Esophagus (tissue), 2 donors: ENCODE results near the gene CD8B2. TPM values are rescaled to one million over a fixed set of nuclear protein-coding genes. Genes with fewer than 3 reads are reported as not detected.

Experiments used
- H3K27ac ChIP-seq, 2 donors: one replicate each; pipeline ENCODE4 v1.5.1; 2013; ENCODE audit warnings: low read depth in 2 of 2, mild to moderate bottlenecking in 2 of 2, inconsistent platforms in 1 of 2, low read length in 1 of 2, moderate library complexity in 1 of 2
- H3K27me3 ChIP-seq, 2 donors: one replicate each; pipeline ENCODE4 v1.6.1; 2013; ENCODE audit warnings: low read length in 2 of 2, control low read depth in 1 of 2, mild to moderate bottlenecking in 1 of 2; ENCODE audit not compliant: insufficient read depth in 2 of 2, control insufficient read depth in 1 of 2
- H3K36me3 ChIP-seq, 2 donors: one replicate each; pipeline ENCODE4 v1.6.1; 2013; ENCODE audit warnings: low read length in 1 of 2; ENCODE audit not compliant: control insufficient read depth in 2 of 2, insufficient read depth in 2 of 2
- H3K4me1 ChIP-seq, 2 donors: one replicate each; pipeline ENCODE4 v1.6.1; 2013; ENCODE audit warnings: low read length in 1 of 2; ENCODE audit not compliant: control insufficient read depth in 2 of 2, insufficient read depth in 2 of 2
- H3K4me3 ChIP-seq, 2 donors: one replicate each; pipeline ENCODE4 v1.5.1; 2013; ENCODE audit warnings: low read length in 2 of 2, mild to moderate bottlenecking in 2 of 2, low read depth in 1 of 2, moderate library complexity in 1 of 2
- H3K9me3 ChIP-seq, 2 donors: one replicate each; pipeline ENCODE4 v1.6.1; 2013; ENCODE audit warnings: mild to moderate bottlenecking in 2 of 2, low read depth in 1 of 2, low read length in 1 of 2, moderate library complexity in 1 of 2; ENCODE audit not compliant: control insufficient read depth in 2 of 2, insufficient read depth in 1 of 2
- WGBS, 2 donors: extraction: QIAGEN DNeasy Blood & Tissue Kit; methylation state at CpG; one replicate each; pipeline ENCODE4 v1.1.7; 2013; 5-methylcytosine and 5-hydroxymethylcytosine counted together
- polyA plus RNA-seq, 2 donors: library from polyadenylated mRNA; stranded (reverse); fragments of 200-250 nt; gene quantifications; one replicate each; pipeline ENCODE4 v1.2.3, GENCODE V29; 2013
- donor health status: healthy with polysubstance abuse.
- donor health status: Bipolar disorder and iron deficiency.

CD8B2 gene
- polyA plus RNA-seq, 2 donors = 0.06 to 0.10 TPM

DNA sequence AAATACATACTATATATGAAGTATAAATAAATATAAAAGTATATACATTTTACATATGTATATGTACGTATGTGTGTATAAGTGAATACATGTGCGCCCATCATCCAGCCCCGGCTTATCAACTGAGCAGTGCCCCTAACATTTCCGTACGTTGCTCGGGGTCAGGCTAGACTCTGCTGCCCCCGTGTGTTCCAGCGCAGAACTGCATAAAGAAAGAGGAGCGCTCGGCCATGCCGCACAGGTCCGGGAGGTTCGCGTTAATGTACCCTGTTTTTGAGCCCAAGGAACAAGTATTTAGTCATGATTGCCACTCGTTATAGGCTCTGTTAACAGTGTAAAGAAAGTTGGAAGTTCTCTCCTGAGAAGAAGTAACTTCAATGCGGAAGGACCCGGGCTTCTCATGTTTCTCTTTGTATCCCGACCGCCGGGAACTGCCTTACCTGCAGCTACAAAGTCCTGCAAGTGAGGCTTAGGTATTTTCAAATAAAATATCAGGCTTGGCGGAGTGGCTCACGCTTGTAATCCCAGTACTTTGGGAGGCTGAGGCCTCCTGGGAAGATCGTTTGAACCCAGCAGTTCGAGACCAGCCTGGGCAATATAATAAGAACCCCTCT, 55.7 kb downstream of the CD8B2 start:
- WGBS, 2 donors = 8 to 10% methylated on average over 24 of the region's 24 CpGs
- Histone ChIP-seq H3K4me1 (no peaks in the 10 kb centered on the region), H3K9me3 (no peaks in the 10 kb centered on the region), H3K27ac (no peak overlapping the region), H3K4me3 (peak overlapping the region; percentile 11 to 16), H3K36me3 (no peaks in the 10 kb centered on the region), H3K27me3 (no peaks in the 10 kb centered on the region)

DNA sequence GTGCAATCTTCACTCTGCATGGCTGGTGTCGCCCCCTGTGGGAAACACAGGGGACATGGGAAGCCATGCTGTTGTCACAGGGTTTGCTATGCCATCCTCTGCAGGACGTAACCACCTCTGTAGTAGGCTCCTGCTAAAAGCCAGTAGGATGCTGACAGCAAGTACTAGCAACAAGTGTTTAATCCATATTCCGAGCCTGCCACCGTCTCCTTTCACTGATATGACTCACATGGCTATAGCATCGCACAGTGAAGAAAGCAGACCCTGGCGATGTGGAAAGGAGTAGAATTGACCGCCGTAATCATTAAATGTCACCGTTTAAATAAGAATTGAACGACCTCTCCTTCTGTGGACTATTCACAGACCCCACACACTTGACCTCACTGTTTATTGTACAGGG, 57.8 kb downstream of the CD8B2 start:
- H3K27me3 ChIP-seq = no peaks in the 10 kb centered on the region
- no peaks in the 10 kb centered on the region for H3K9me3 ChIP-seq
- H3K4me1 ChIP-seq = no peaks in the 10 kb centered on the region
- no peaks in the 10 kb centered on the region for H3K36me3 ChIP-seq
- H3K4me3 ChIP-seq = no peak overlapping the region
- H3K27ac ChIP-seq = no peak overlapping the region
- 93% methylated on average over 10 of the region's 10 CpGs for WGBS, 2 donors

- H3K9me3 ChIP-seq = no peaks in the 10 kb centered on the region
- H3K27ac ChIP-seq = no peak overlapping the region
- H3K4me3 ChIP-seq = no peak overlapping the region
- WGBS, 2 donors = 61 to 69% methylated on average over 8 of the region's 8 CpGs
- H3K27me3 ChIP-seq = no peaks in the 10 kb centered on the region
- no peaks in the 10 kb centered on the region for H3K36me3 ChIP-seq
- no peaks in the 10 kb centered on the region for H3K4me1 ChIP-seq
Measured at GRCh38 chr2:106546391-106546990, 59.3 kb downstream of the CD8B2 start.

- Histone ChIP-seq H3K36me3 (no peaks in the 10 kb centered on the region), H3K27me3 (no peaks in the 10 kb centered on the region), H3K4me1 (no peaks in the 10 kb centered on the region), H3K27ac (no peak overlapping the region), H3K4me3 (no peak overlapping the region), H3K9me3 (no peaks in the 10 kb centered on the region)
- 69 to 70% methylated on average over 14 of the region's 14 CpGs for WGBS, 2 donors
Measured at GRCh38 chr2:106547164-106547903, 60.2 kb downstream of the CD8B2 start.

DNA sequence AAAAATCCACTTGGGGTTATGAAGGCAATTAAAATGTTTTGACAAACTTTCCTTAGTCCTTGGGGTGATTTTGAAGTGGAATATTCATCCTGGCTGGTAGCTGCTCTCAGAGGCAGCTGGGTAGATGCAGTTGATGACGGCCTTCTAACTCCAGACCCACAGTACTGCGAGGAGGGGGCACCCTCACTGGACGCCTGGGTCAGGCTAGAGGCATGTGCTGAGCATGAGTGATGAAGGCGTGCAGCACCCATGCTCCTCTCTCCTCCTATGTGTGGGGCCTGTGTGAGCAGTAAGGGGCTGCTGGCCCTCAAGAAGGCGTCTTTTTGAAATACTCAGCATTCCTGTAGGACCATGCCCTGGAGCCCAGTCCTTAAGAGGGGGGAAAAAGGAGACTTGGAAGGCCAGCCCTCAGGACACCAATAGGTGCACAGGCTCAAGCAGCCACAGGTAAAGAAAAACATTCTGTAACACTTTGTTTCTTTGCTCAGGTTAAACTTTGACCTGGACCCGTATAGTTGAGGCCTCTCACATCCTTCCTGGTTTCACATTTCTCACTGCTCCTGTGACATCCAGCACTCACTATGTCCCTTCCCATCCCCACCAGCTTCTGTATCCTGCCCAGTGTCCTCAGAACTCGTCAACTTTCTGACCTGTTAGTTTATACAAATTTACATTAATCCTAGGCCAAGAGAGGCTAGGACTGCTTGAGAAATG, 64.4 kb downstream of the CD8B2 start:
- H3K36me3 ChIP-seq = no peaks in the 10 kb centered on the region
- H3K27ac ChIP-seq = no peak overlapping the region
- H3K4me1 ChIP-seq = no peaks in the 10 kb centered on the region
- no peak overlapping the region for H3K4me3 ChIP-seq
- no peaks in the 10 kb centered on the region for H3K9me3 ChIP-seq
- H3K27me3 ChIP-seq = no peaks in the 10 kb centered on the region
- WGBS, 2 donors = 70 to 74% methylated on average over 7 of the region's 7 CpGs

GRCh38 chr2:106552921-106553320, 65.8 kb downstream of the CD8B2 start:
- Histone ChIP-seq H3K4me3 (no peak overlapping the region), H3K36me3 (no peaks in the 10 kb centered on the region), H3K27ac (no peak overlapping the region), H3K4me1 (no peaks in the 10 kb centered on the region), H3K27me3 (no peaks in the 10 kb centered on the region), H3K9me3 (no peaks in the 10 kb centered on the region)
- WGBS, 2 donors = 68% methylated on average over 6 of the region's 6 CpGs

DNA sequence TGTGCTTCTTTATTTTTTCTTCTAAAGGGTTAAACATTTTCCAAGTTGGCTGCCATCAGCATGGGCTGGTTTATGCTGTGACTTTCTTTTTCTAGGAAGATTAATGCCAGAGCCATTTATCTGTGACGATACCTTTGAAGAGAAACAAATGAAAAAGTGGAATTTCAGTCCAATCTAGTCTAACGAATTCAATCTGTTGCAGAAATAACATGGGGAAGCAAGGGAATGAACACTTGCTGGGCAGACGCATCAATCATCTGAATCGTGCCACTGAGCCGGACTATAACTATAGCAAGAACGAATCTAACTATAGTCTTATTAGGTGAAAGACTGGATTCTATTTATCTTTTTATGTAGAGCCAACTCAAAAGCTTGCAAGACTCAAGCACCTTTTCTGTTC, 66.2 kb downstream of the CD8B2 start:
- no peak overlapping the region for H3K4me3 ChIP-seq
- no peaks in the 10 kb centered on the region for H3K27me3 ChIP-seq
- WGBS, 2 donors = 56 to 57% methylated on average over 6 of the region's 6 CpGs
- no peaks in the 10 kb centered on the region for H3K36me3 ChIP-seq
- no peak overlapping the region for H3K27ac ChIP-seq
- H3K9me3 ChIP-seq = no peaks in the 10 kb centered on the region
- no peaks in the 10 kb centered on the region for H3K4me1 ChIP-seq

DNA sequence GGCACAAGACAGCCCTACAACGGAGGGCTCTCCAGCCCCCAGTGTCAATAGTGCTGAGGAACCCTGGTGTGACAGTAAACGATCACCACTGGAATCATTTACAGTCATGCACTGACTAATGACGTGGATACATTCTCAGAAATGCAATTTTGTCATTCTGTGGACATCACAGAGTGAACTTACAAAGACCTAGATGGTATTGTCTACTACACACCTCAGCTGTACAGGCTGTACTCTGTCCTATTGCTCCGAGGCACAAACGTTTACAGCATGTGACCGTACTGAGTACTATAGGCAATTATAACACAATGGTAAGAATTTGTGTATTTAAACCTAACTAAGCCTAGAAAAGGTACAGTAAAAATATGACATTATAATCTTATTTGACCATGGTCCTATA, 67.2 kb downstream of the CD8B2 start:
- H3K27me3 ChIP-seq = no peaks in the 10 kb centered on the region
- WGBS, 2 donors = 85 to 88% methylated on average over 6 of the region's 6 CpGs
- no peak overlapping the region for H3K4me3 ChIP-seq
- no peak overlapping the region for H3K27ac ChIP-seq
- H3K36me3 ChIP-seq = no peaks in the 10 kb centered on the region
- no peaks in the 10 kb centered on the region for H3K9me3 ChIP-seq
- H3K4me1 ChIP-seq = peaks cover 0 to 3% of the 10 kb centered on the region in 2 donors

DNA sequence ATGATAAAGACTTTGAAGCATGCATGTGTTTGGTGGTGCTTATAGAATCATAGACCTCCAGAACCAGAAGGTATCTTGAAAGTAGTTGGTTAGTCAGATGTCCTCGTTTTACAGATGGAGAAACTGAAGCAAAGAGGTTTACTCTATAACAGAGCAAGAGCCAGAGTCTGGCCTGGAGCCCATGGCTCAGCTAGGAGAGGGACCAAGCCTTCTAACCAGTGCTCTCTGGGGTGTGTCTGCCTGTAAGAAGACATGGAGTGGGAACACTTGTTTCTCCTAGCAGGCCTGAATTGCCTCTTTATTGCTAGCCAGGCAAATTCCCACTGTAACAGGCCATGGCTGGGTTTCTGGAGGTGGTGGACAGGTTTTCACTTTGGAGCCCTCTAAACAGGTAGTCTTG, 67.9 kb downstream of the CD8B2 start:
- no peak overlapping the region for H3K27ac ChIP-seq
- H3K4me1 ChIP-seq = peaks cover 0 to 3% of the 10 kb centered on the region in 2 donors
- no peaks in the 10 kb centered on the region for H3K36me3 ChIP-seq
- no peaks in the 10 kb centered on the region for H3K9me3 ChIP-seq
- H3K27me3 ChIP-seq = no peaks in the 10 kb centered on the region
- H3K4me3 ChIP-seq = no peak overlapping the region
- 0% methylated on average over 1 of the region's 1 CpG for WGBS, 2 donors
